ENCODE measurements around the gene INAFM1.
"Not testable (repeated sequence)": the region's sequence is repeated elsewhere in the genome, so short reads cannot be mapped to it uniquely, and the experiment has no call there.

Gene INAFM1

DNA sequence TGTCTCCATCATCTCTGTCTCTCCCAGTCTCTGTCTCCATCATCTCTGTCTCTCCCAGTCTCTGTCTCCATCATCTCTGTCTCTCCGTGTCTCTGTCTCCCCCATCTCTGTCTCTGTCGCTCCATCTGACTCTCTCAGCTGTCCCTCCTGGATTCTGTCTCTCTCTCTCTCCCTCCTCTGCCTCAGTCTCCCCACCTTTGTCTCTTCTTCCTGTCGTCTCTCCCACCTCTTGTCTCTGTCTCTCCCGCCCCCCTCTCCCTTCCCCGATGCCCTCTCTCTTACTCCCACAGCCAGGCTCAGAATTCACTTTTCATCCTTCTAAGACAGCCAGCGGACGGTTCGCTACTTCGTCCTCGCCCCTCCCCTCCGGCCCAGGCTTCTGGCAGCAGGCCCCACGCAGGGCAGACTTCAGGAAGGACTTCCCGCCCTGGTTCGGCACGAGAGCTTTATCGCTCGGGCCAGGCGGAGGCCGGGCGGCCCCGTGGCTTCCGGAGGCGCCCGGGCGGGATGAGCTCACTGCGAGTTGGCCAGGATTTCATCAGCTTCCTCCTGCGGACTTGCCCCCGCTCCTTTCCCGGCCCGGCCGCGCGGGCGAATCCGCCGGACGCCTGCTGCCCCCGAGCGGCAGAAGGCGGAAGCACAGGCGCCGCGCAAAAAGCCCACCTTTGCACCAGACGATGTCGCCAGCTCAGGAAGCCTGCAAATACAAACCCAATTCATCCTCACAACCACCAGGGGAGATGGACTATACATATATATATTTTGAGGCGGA lies 30.7 kb upstream of the INAFM1 start:
- Histone ChIP-seq H3K9ac (ENCODE audit: low read depth, low read length) (peak overlapping the region; percentile 81; the same call in 1 of the 2 replicates), H3K9me3 (ENCODE audit: insufficient read depth, low read depth, low read length) (no peaks in the 10 kb centered on the region), H3K27ac (ENCODE audit: low read length) (peak overlapping the region; percentile 72), H3K4me1 (ENCODE audit: insufficient read depth, low read length) (peaks cover 6% of the 10 kb centered on the region; the same call in 1 of the 2 replicates), H3K4me3 (ENCODE audit: low read length) (peak overlapping the region; percentile 64), H3K27me3 (ENCODE audit: insufficient read depth, low read length) (peaks cover 42% of the 10 kb centered on the region), H3K36me3 (ENCODE audit: insufficient read depth, low read depth, low read length) (no peaks in the 10 kb centered on the region)

DNA sequence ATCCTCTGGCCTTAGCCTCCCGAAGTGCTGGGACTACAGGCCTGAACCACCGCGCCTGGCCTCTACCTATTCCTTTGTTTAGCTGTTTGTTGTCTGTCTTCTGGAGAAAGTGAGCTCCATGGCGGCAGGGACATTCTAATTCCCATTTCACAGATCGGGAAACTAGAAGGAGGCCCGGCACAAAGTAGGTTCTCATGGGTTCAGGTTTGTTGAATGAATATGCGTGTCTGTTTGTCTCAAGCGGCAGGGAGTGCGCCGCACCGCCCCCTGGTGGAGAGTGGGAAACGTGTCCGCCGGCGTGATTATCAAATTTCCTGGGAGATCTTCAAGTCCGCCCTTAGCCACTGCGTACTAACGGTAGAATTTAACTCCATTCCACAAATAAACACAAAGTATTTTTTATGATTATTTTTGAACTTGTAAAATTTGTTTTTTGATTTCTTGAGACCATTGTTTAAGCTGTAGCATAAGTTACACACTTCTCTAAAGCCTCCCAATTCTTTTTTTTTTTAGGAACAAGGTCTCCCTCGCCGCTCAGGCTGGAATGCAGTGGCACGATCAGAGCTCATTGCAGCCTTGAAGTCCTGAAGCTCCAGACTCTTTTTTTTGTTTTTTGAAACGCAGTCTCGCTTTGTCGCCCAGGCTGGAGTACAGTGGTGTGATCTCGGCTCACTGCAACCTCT lies 27.2 kb upstream of the INAFM1 start:
- no peaks in the 10 kb centered on the region for H3K9me3 ChIP-seq (ENCODE audit: insufficient read depth, low read depth, low read length)
- H3K36me3 ChIP-seq (ENCODE audit: insufficient read depth, low read depth, low read length): no peaks in the 10 kb centered on the region
- no peak overlapping the region for H3K9ac ChIP-seq (ENCODE audit: low read depth, low read length)
- H3K4me1 ChIP-seq (ENCODE audit: insufficient read depth, low read length): no peaks in the 10 kb centered on the region; the same call in 1 of the 2 replicates
- peaks cover 12% of the 10 kb centered on the region for H3K27me3 ChIP-seq (ENCODE audit: insufficient read depth, low read length)
- no peak overlapping the region for H3K4me3 ChIP-seq (ENCODE audit: low read length)
- H3K27ac ChIP-seq (ENCODE audit: low read length): no peak overlapping the region

DNA sequence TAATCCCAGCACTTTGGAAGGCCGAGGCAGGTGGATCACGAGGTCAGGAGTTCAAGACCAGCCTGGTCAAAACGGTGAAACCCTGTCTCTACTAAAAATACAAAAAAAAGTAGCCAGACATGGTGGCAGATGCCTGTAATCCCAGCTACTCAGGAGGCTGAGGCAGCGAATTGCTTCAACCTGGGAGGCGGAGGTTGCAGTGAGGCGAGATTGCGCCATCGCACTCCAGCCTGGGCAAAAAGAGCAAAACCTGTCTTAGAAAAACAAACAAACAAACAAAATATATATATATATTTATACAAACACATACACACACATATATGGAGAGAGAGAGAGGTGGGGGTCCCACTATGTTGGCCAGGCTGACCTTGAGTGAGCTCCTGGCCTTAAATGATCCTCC lies 21.7 kb upstream of the INAFM1 start:
- H3K27me3 ChIP-seq (ENCODE audit: insufficient read depth, low read length); H3K4me1 ChIP-seq (ENCODE audit: insufficient read depth, low read length); H3K9me3 ChIP-seq (ENCODE audit: insufficient read depth, low read depth, low read length); H3K27ac ChIP-seq (ENCODE audit: low read length); H3K36me3 ChIP-seq (ENCODE audit: insufficient read depth, low read depth, low read length); H3K4me3 ChIP-seq (ENCODE audit: low read length); H3K9ac ChIP-seq (ENCODE audit: low read depth, low read length): not testable (repeated sequence)

DNA sequence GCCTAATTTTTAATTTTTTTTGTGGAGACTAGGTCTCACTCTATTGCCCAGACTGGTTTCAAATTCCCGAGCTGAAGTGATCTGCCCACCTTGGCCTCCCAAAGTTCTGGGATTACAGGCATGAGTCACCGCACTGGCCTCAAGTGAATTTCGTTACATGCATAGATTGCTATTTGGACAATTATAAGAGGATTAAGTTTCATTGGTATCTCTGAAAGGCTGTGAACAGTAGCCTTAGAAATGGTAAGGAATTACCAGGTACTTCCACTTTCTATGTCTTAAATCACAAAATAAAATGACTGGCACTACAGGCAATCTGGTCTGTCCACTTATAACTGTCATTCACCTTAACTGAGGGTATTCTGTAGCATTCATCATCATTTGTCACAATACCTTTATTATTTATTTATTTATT lies 21.2 kb upstream of the INAFM1 start:
- H3K9ac ChIP-seq (ENCODE audit: low read depth, low read length): no peak overlapping the region
- no peak overlapping the region for H3K4me3 ChIP-seq (ENCODE audit: low read length)
- H3K4me1 ChIP-seq (ENCODE audit: insufficient read depth, low read length): peaks cover 9% of the 10 kb centered on the region
- no peak overlapping the region for H3K27ac ChIP-seq (ENCODE audit: low read length)
- H3K27me3 ChIP-seq (ENCODE audit: insufficient read depth, low read length): no peaks in the 10 kb centered on the region
- peaks cover 3% of the 10 kb centered on the region; the same call in 1 of the 2 replicates for H3K36me3 ChIP-seq (ENCODE audit: insufficient read depth, low read depth, low read length)
- H3K9me3 ChIP-seq (ENCODE audit: insufficient read depth, low read depth, low read length): no peaks in the 10 kb centered on the region

DNA sequence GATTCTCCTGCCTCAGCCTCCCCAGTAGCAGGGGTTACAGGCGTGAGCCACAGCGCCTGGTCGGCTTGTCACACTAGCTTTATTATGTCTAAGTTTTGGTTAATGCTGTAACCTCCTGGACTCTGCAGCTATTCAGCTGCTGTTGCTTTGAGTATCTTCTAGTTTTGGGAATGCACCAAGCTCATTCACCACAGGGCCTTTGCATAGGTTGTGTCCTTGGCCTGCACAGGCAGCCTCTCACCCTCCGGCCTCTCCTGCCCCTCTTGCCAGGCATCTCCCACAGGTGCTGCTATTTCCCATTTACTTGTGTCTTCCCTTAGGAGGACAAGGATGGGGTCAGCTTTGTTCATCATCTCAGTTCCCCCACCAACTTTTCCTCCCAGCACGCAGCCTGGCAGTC lies 20.7 kb upstream of the INAFM1 start:
- H3K4me3 ChIP-seq (ENCODE audit: low read length): no peak overlapping the region
- H3K4me1 ChIP-seq (ENCODE audit: insufficient read depth, low read length): peaks cover 10% of the 10 kb centered on the region
- H3K9me3 ChIP-seq (ENCODE audit: insufficient read depth, low read depth, low read length): no peaks in the 10 kb centered on the region
- H3K27ac ChIP-seq (ENCODE audit: low read length): no peak overlapping the region
- H3K27me3 ChIP-seq (ENCODE audit: insufficient read depth, low read length): no peaks in the 10 kb centered on the region
- no peak overlapping the region for H3K9ac ChIP-seq (ENCODE audit: low read depth, low read length)
- H3K36me3 ChIP-seq (ENCODE audit: insufficient read depth, low read depth, low read length): peaks cover 8% of the 10 kb centered on the region

DNA sequence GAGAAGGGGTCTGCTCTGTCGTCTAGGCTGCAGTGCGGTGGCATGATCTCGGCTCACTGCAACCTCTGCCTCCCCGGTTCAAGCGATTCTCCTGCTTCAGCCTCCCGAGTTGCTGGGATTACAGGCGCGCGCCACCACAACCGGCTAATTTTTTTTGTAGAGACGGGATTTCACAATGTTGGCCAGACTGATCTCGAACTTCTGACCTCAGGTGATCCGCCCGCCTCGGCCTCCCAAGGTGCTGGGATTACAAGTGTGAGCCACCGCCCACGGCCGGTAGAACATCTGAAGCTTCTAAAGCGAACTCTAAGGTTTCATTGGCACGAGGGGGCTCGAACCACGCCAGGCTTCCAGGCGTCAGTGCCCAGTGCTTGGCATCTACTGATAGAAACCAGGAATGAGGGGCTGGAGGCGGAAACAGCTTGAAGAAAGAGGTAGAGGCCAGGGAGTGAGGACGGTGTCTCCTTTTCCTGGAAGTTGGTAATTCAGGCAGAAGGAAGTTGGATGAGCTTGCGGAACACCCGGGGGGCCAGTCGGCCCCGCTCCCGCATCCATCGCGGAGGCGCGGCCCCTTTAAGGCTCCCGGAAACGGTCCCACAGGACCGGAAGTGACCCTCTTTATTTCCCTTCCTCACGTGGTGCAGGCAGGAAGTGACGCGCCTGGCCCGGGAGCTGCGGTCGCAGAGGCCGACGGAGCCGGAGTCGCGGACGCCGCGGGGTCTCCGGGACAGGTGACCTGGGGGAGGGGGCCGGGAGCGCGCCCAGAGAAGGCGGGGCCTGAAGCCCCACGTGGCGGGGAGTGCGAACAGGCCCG lies 18.6 kb upstream of the INAFM1 start, which contains the start of gene CCDC9:
TSS of gene CCDC9 (plus strand) at position 647 of the 814 bp plus-strand sequence. CDS start 1,876 bp downstream, outside the sequence.
- Histone ChIP-seq H3K4me1 (ENCODE audit: insufficient read depth, low read length) (peaks cover 10% of the 10 kb centered on the region), H3K9me3 (ENCODE audit: insufficient read depth, low read depth, low read length) (no peaks in the 10 kb centered on the region), H3K27me3 (ENCODE audit: insufficient read depth, low read length) (no peaks in the 10 kb centered on the region), H3K4me3 (ENCODE audit: low read length) (peak within 1 kb of the TSS; percentile 91), H3K36me3 (ENCODE audit: insufficient read depth, low read depth, low read length) (peaks cover 28% of the 10 kb centered on the region), H3K9ac (ENCODE audit: low read depth, low read length) (peak within 1 kb of the TSS; percentile 84; the same call in 1 of the 2 replicates), H3K27ac (ENCODE audit: low read length) (peak within 1 kb of the TSS; percentile 15)

DNA sequence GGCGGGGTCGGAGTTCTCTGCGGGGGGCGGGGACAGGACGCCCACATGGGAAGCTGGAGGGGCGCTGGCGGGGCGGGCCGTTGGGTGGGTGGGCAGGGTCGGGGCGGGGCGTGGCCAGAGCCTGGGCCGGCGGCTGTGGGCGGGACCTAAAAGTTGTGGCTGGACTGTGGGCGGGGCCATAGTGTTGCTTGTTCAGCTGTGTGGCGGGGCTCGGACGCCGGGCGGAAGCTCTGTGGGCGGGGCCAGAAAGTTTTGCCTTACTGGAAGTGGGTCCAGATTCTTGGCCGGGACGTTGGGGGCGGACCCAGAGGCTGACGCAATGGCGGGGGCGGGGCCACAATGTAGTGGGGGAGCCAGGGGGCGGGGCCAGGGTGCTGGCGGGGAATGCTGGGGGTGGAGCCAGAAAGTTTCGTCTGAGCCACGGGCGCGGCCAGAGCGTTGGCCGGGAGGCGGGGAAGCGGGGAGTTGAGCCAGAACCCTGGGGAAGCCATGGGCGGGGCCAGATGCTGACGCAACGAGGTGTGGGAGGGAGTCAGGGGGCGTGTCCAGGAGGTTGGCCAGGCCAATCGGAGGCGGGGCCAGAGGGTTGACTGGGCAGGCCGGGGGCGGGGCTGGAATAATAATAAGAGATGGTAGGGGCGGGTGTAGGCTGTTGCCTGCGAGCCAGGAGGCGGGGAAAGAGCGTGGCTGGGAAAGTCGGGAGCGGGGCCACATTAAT lies 17.8 kb upstream of the INAFM1 start:
- Histone ChIP-seq H3K4me3 (ENCODE audit: low read length) (peak overlapping the region; percentile 75; the same call in 1 of the 2 replicates), H3K9ac (ENCODE audit: low read depth, low read length) (no peak overlapping the region), H3K27me3 (ENCODE audit: insufficient read depth, low read length) (no peaks in the 10 kb centered on the region), H3K36me3 (ENCODE audit: insufficient read depth, low read depth, low read length) (peaks cover 32% of the 10 kb centered on the region), H3K27ac (ENCODE audit: low read length) (no peak overlapping the region), H3K9me3 (ENCODE audit: insufficient read depth, low read depth, low read length) (no peaks in the 10 kb centered on the region), H3K4me1 (ENCODE audit: insufficient read depth, low read length) (peaks cover 10% of the 10 kb centered on the region)

DNA sequence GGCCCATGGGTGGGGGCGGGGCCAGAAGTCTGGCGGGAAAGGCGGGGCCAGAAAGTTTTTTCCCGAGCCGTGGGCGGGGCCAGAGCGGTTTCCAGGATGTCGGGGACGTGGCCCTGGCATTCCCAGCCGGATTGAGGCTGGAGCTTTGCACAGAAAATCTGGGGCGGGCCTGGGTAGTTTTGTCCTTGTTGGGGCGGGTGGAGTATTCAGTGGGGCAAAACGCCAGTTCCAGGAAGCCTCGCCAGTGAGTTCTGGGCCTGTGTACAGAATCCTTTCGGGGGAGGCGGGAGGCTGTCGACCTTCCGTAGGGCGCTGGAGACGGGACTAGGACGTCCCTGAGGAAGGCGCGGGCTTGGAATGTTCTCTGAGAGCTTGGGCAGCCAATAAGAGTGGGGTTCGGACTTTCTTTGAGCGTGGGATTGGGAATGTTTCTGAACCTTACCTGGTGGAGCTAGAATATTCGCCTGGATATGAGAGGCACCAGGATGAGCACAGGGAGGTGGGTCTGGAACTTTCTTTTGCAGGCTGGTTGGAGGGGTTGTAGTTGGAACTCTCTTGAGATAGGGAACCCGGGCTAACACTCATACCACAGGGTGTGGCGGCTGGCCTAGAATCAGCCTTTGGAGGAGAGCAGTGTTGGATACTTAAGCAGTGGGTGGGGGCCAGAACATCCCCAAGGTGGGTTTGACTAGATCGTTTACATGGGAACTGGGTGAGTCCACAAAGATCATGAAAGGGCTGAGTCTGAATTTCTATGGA lies 17.1 kb upstream of the INAFM1 start:
- Histone ChIP-seq H3K4me1 (ENCODE audit: insufficient read depth, low read length) (peaks cover 10% of the 10 kb centered on the region), H3K27ac (ENCODE audit: low read length) (peak overlapping the region; percentile 94), H3K27me3 (ENCODE audit: insufficient read depth, low read length) (no peaks in the 10 kb centered on the region), H3K36me3 (ENCODE audit: insufficient read depth, low read depth, low read length) (peaks cover 37% of the 10 kb centered on the region), H3K4me3 (ENCODE audit: low read length) (peak overlapping the region; percentile 91), H3K9ac (ENCODE audit: low read depth, low read length) (peak overlapping the region; percentile 84), H3K9me3 (ENCODE audit: insufficient read depth, low read depth, low read length) (no peaks in the 10 kb centered on the region)

DNA sequence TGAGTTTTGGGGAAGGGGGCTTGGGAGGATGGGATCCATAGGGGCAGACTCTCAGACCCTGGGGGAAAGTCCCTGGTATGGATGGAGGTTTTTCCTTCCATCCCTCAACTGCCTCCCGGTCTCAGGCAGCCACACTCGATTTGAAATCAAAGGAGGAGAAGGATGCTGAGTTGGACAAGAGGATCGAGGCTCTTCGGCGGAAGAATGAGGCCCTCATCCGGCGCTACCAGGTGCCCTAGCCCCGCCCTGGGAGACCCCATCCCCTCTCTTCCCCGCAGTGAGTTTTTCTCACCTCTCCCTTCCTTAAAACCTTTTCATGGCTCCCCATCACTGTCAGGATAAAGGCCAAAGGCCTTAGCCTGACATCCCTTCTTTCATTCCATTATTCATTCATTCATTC lies 16.3 kb upstream of the INAFM1 start:
- H3K9me3 ChIP-seq (ENCODE audit: insufficient read depth, low read depth, low read length): no peaks in the 10 kb centered on the region
- H3K4me3 ChIP-seq (ENCODE audit: low read length): peak overlapping the region; percentile 91; the same call in 1 of the 2 replicates
- no peaks in the 10 kb centered on the region for H3K27me3 ChIP-seq (ENCODE audit: insufficient read depth, low read length)
- H3K27ac ChIP-seq (ENCODE audit: low read length): no peak overlapping the region
- H3K36me3 ChIP-seq (ENCODE audit: insufficient read depth, low read depth, low read length): peaks cover 39% of the 10 kb centered on the region
- H3K9ac ChIP-seq (ENCODE audit: low read depth, low read length): peak overlapping the region; percentile 84; the same call in 1 of the 2 replicates
- peaks cover 10% of the 10 kb centered on the region for H3K4me1 ChIP-seq (ENCODE audit: insufficient read depth, low read length)

DNA sequence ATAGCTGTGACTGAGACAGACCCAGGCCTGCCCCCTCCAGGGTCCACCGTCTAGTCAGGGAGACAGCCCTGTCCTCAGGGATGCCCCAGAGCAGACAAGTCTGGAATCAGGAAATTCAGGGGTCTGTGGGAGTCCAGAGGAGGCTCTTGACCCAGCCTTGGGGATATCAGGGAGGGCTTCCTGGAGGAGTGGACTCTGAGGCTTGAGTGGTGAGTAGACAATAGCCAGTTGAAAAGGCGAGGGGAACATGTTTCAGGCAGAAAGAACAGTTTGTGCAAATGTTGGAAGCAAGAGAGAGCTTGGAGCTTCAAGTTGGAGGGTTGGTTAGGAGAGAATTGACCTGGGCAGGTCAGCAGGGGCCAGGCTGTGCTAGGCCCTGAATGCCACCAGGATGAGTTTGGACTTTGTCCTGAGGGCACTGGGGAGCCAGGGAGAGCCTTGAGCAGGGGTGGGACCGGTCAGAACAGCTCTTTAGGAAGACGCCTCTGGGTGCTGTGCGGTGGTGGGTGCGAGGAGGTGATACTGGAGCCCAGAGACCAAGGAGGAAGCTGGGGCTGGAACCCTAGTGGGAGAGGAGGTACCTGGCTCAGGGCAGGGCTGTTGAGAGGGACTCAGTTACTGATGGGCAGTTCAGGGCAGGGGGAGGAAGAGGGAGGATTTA lies 15.7 kb upstream of the INAFM1 start:
- H3K4me3 ChIP-seq (ENCODE audit: low read length): no peak overlapping the region
- no peaks in the 10 kb centered on the region for H3K9me3 ChIP-seq (ENCODE audit: insufficient read depth, low read depth, low read length)
- no peak overlapping the region for H3K9ac ChIP-seq (ENCODE audit: low read depth, low read length)
- H3K27me3 ChIP-seq (ENCODE audit: insufficient read depth, low read length): no peaks in the 10 kb centered on the region
- H3K27ac ChIP-seq (ENCODE audit: low read length): no peak overlapping the region
- H3K36me3 ChIP-seq (ENCODE audit: insufficient read depth, low read depth, low read length): peaks cover 39% of the 10 kb centered on the region
- peaks cover 10% of the 10 kb centered on the region for H3K4me1 ChIP-seq (ENCODE audit: insufficient read depth, low read length)

Measured in iPS-20b (cell line).